Measurements from ENCODE around the gene SENP3. TPM values are rescaled to one million over a fixed set of nuclear protein-coding genes. Genes with fewer than 3 reads are reported as not detected.

SENP3 gene
- total RNA-seq, 2 experiments from 2014 or later, result 77.6 to 100 TPM

GRCh38 chr17:7586673-7587419 lies 25.1 kb downstream of the SENP3 start:
- ChIA-PET POLR2A (interaction anchor here (0.6 kb wide), 1 partner anchor 181 kb away, joined by 4 read pairs; no protein-coding TSS in a partner anchor), CTCF (ENCODE audit: unreplicated experiment) (no interaction called here)
- Histone ChIP-seq H3K79me2 (ENCODE audit: insufficient read depth, low read depth, low read length) (peaks cover 5% of the 10 kb centered on the region; the same call in 1 of the 2 replicates), H2AFZ (ENCODE audit: low read length) (no peak overlapping the region), H3K4me1 (ENCODE audit: insufficient read depth, low read length, poor library complexity, severe bottlenecking) (peaks cover 18% of the 10 kb centered on the region), H3K4me2 (ENCODE audit: low read length) (no peak overlapping the region), H3K27ac (ENCODE audit: low read depth, low read length, poor library complexity, severe bottlenecking) (no peak overlapping the region), H3K4me3 (ENCODE audit: low read depth, low read length, poor library complexity, severe bottlenecking) (no peak overlapping the region), H3K9me3 (ENCODE audit: low read length) (no peaks in the 10 kb centered on the region), H3K36me3 (ENCODE audit: insufficient read depth, low read length) (peaks cover 68% of the 10 kb centered on the region; the same call in 1 of the 2 replicates), H4K20me1 (ENCODE audit: insufficient read depth, low read length) (no peaks in the 10 kb centered on the region), H3K9me2 (ENCODE audit: insufficient read depth, low read length) (no peaks in the 10 kb centered on the region)
- peak; percentile 36 for DNase-seq (ENCODE audit: low spot score)
- TF ChIP-seq EZH2phosphoT487 (IDR thresholded peaks at IDR 0.05; ENCODE audit: borderline replicate concordance, low read depth, low read length) (no peak), CTCF (conservative IDR thresholded peaks at IDR 0.05; ENCODE audit: low read length) (peak; percentile 64; the same call in 1 of the 2 replicates)
- BruUV-seq (replicated peaks), result no TSS peak
- intact Hi-C loops (cut with micrococcal nuclease; ENCODE audit: unreplicated experiment), result no loop called here

- TSS peak; percentile 20 for BruUV-seq (replicated peaks)
- H3K4me2 ChIP-seq (ENCODE audit: low read length), result no peak overlapping the region
These were observed 25.9 kb downstream of the SENP3 start for GRCh38 chr17:7587420-7588151.

More at GRCh38 chr17:7587420-7588151, 25.9 kb downstream of the SENP3 start:
- DNase-seq (ENCODE audit: low spot score), result no peak
- Histone ChIP-seq H3K9me3 (ENCODE audit: low read length) (no peaks in the 10 kb centered on the region), H3K4me3 (ENCODE audit: low read depth, low read length, poor library complexity, severe bottlenecking) (no peak overlapping the region), H4K20me1 (ENCODE audit: insufficient read depth, low read length) (no peaks in the 10 kb centered on the region), H3K36me3 (ENCODE audit: insufficient read depth, low read length) (peaks cover 69% of the 10 kb centered on the region), H2AFZ (ENCODE audit: low read length) (no peak overlapping the region), H3K4me1 (ENCODE audit: insufficient read depth, low read length, poor library complexity, severe bottlenecking) (peaks cover 18% of the 10 kb centered on the region), H3K27ac (ENCODE audit: low read depth, low read length, poor library complexity, severe bottlenecking) (no peak overlapping the region), H3K79me2 (ENCODE audit: insufficient read depth, low read depth, low read length) (peaks cover 5% of the 10 kb centered on the region; the same call in 1 of the 2 replicates), H3K9me2 (ENCODE audit: insufficient read depth, low read length) (no peaks in the 10 kb centered on the region)
- ChIA-PET CTCF (ENCODE audit: unreplicated experiment) (no interaction called here), POLR2A (interaction anchor here (0.6 kb wide), 1 partner anchor 182 kb away, joined by 4 read pairs; no protein-coding TSS in a partner anchor)
- TF ChIP-seq CTCF (conservative IDR thresholded peaks at IDR 0.05; ENCODE audit: low read length) (no peak), EZH2phosphoT487 (IDR thresholded peaks at IDR 0.05; ENCODE audit: borderline replicate concordance, low read depth, low read length) (no peak)
- intact Hi-C loops (cut with micrococcal nuclease; ENCODE audit: unreplicated experiment), result no loop called here
